Caco-2 (cell line): ENCODE data around the gene ALG14. TPM values are rescaled to one million over a fixed set of nuclear protein-coding genes. Genes with fewer than 3 reads are reported as not detected.

ENCODE experiments used
- BruUV-seq: library from RNA; stranded (reverse); fragments of 400-500 nt; replicated peaks from 2 replicates; lab custom pipeline; 2021; lab: Mats Ljungman, UMichigan
- CTCF ChIA-PET: fragments of 300-600 bp; sonication (Branson Sonifier 250); formaldehyde crosslinking; loops from one replicate; lab custom pipeline; 2022; ENCODE audit warnings: antibody characterized with exemption; lab: Charles Lee
- POLR2A ChIA-PET: fragments of 300-600 bp; sonication (Branson Sonifier 250); formaldehyde crosslinking; loops from one replicate; lab custom pipeline; 2022; ENCODE audit warnings: antibody characterized with exemption; lab: Charles Lee
- DNase-seq, 2 experiments: peaks; one replicate each; pipeline versions ENCODE4 v3.0.0 to v3.0.0-alpha.2; 2020 to 2022
- H3K27me3 ChIP-seq: replicated peaks from 2 replicates; pipeline ENCODE4 v1.6.0; 2011; ENCODE audit warnings: low read length; ENCODE audit not compliant: control insufficient read depth, insufficient read depth
- H3K36me3 ChIP-seq: 2 replicates; pipeline ENCODE4 v1.5.1; 2011; ENCODE audit warnings: low read length; ENCODE audit not compliant: control insufficient read depth, insufficient read depth
- H3K4me1 ChIP-seq: fragments of 250-450 bp; sonication (Bioruptor Pico); 2 replicates; pipeline ENCODE4 v1.5.1; 2020; ENCODE audit warnings: mild to moderate bottlenecking
- H3K4me3 ChIP-seq: 2 replicates; pipeline ENCODE4 v1.5.1; 2011; ENCODE audit warnings: low read depth, mild to moderate bottlenecking, control low read depth, low read length
- H3K9me3 ChIP-seq: fragments of 250-450 bp; sonication (Bioruptor Pico); 2 replicates; pipeline ENCODE4 v1.5.1; 2020; ENCODE audit warnings: mild to moderate bottlenecking, moderate library complexity
- H3K27ac Mint-ChIP-seq: one replicate; pipeline ENCODE4 v1.8.0; 2022; ENCODE audit warnings: mixed read lengths; ENCODE audit not compliant: unreplicated experiment
- H3K27me3 Mint-ChIP-seq: one replicate; pipeline ENCODE4 v1.8.0; 2022; ENCODE audit warnings: mixed read lengths; ENCODE audit not compliant: insufficient read depth, unreplicated experiment
- H3K36me3 Mint-ChIP-seq: one replicate; pipeline ENCODE4 v1.8.0; 2022; ENCODE audit warnings: mild to moderate bottlenecking, mixed read lengths; ENCODE audit not compliant: insufficient read depth, unreplicated experiment
- H3K4me1 Mint-ChIP-seq: one replicate; pipeline ENCODE4 v1.8.0; 2022; ENCODE audit warnings: low read depth, mixed read lengths; ENCODE audit not compliant: unreplicated experiment
- H3K4me3 Mint-ChIP-seq: one replicate; pipeline ENCODE4 v1.8.0; 2022; ENCODE audit warnings: mild to moderate bottlenecking, moderate library complexity, mixed read lengths; ENCODE audit not compliant: unreplicated experiment
- H3K9me3 Mint-ChIP-seq: one replicate; pipeline ENCODE4 v1.8.0; 2022; ENCODE audit warnings: mixed read lengths; ENCODE audit not compliant: unreplicated experiment
- intact Hi-C: fragments of 100-400 bp; cut with micrococcal nuclease; formaldehyde crosslinking; loops from one replicate; pipeline ENCODE4 v1.10.0; 2022; ENCODE audit not compliant: unreplicated experiment
- total RNA-seq: library from RNA; stranded (reverse); gene quantifications from 2 replicates; pipeline ENCODE4 v1.2.3, GENCODE V29; 2022
- TF ChIP-seq, protein P1 (sequence below), 2 experiments: fragments of 200-600 bp in 1 of 2; IDR thresholded peaks; 1 replicate in 1 of 2; 2 replicates in 1 of 2; pipeline versions ENCODE4 v1.5.1 to v1.8.0; 2011 to 2022; ENCODE audit warnings: antibody characterized with exemption in 1 of 2, control low read depth in 1 of 2, inconsistent platforms in 1 of 2, low read depth in 1 of 2, low read length in 1 of 2, mild to moderate bottlenecking in 1 of 2, moderate library complexity in 1 of 2; ENCODE audit not compliant: insufficient read depth in 1 of 2, severe bottlenecking in 1 of 2, unreplicated experiment in 1 of 2

Gene ALG14
- total RNA-seq, 1 experiment from 2014 or later: 4.5 TPM

GRCh38 chr1:95018602-95019369, 54.0 kb downstream of the ALG14 start:
- ChIA-PET CTCF (interaction anchor here (0.9 kb wide), 1 partner anchor 23 kb away, joined by 6 read pairs; no protein-coding TSS in a partner anchor), POLR2A (no interaction called here)
- Histone ChIP-seq H3K4me3 (no peak overlapping the region), H3K4me1 (peaks cover 18% of the 10 kb centered on the region), H3K36me3 (no peaks in the 10 kb centered on the region), H3K27me3 (no peaks in the 10 kb centered on the region), H3K9me3 (no peaks in the 10 kb centered on the region)
- Mint-ChIP-seq H3K9me3 (no peaks in the 10 kb centered on the region), H3K36me3 (peaks cover 7% of the 10 kb centered on the region), H3K27me3 (no peaks in the 10 kb centered on the region), H3K27ac (no peak overlapping the region), H3K4me1 (peaks cover 11% of the 10 kb centered on the region), H3K4me3 (no peak overlapping the region)
- no TSS peak for BruUV-seq
- no peak for DNase-seq
- TF ChIP-seq, protein P1, sequence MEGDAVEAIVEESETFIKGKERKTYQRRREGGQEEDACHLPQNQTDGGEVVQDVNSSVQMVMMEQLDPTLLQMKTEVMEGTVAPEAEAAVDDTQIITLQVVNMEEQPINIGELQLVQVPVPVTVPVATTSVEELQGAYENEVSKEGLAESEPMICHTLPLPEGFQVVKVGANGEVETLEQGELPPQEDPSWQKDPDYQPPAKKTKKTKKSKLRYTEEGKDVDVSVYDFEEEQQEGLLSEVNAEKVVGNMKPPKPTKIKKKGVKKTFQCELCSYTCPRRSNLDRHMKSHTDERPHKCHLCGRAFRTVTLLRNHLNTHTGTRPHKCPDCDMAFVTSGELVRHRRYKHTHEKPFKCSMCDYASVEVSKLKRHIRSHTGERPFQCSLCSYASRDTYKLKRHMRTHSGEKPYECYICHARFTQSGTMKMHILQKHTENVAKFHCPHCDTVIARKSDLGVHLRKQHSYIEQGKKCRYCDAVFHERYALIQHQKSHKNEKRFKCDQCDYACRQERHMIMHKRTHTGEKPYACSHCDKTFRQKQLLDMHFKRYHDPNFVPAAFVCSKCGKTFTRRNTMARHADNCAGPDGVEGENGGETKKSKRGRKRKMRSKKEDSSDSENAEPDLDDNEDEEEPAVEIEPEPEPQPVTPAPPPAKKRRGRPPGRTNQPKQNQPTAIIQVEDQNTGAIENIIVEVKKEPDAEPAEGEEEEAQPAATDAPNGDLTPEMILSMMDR (IDR thresholded peaks at IDR 0.05; ENCODE audit: insufficient read depth in 1 of 2, low read depth in 1 of 2, low read length in 1 of 2, severe bottlenecking in 1 of 2, unreplicated experiment in 1 of 2): no peak
- intact Hi-C loops: loop anchor here (2.0 kb wide), 3 partner anchors 22 to 92 kb away; partner anchors contain the start of gene CNN3

DNA sequence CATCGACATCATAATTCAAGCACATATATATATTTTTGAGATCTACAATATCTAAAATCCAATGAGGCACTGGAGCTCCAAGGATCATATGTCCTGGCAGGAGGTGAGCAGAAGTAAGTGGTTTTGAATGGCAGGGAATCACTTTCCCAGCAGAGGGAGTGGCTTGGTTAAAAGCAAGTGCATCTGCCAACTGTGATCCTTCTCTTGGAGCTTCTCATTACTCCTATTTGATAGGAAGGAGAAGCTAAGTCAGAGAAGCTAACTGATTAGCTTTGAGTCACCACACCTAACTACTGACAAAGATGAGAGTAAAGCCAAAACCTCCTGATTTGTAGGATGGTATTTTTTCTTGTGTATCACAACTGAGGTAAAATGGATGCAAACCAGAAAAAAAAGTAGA, 55.0 kb downstream of the ALG14 start:
- TF ChIP-seq, protein P1 (IDR thresholded peaks at IDR 0.05; ENCODE audit: insufficient read depth in 1 of 2, low read depth in 1 of 2, low read length in 1 of 2, severe bottlenecking in 1 of 2, unreplicated experiment in 1 of 2): no peak
- Mint-ChIP-seq H3K4me1 (peaks cover 11% of the 10 kb centered on the region), H3K27ac (peak overlapping the region; percentile 18), H3K36me3 (peaks cover 7% of the 10 kb centered on the region), H3K9me3 (no peaks in the 10 kb centered on the region), H3K4me3 (no peak overlapping the region), H3K27me3 (no peaks in the 10 kb centered on the region)
- DNase-seq: no peak
- H3K4me1 ChIP-seq: peaks cover 18% of the 10 kb centered on the region
- BruUV-seq: no TSS peak
- no peaks in the 10 kb centered on the region for H3K27me3 ChIP-seq
- no peaks in the 10 kb centered on the region for H3K36me3 ChIP-seq
- no peak overlapping the region for H3K4me3 ChIP-seq
- ChIA-PET POLR2A (no interaction called here), CTCF (no interaction called here)
- intact Hi-C loops: loop anchor here (2.0 kb wide), 3 partner anchors 23 to 91 kb away; partner anchors contain the start of gene CNN3
- no peaks in the 10 kb centered on the region for H3K9me3 ChIP-seq

DNA sequence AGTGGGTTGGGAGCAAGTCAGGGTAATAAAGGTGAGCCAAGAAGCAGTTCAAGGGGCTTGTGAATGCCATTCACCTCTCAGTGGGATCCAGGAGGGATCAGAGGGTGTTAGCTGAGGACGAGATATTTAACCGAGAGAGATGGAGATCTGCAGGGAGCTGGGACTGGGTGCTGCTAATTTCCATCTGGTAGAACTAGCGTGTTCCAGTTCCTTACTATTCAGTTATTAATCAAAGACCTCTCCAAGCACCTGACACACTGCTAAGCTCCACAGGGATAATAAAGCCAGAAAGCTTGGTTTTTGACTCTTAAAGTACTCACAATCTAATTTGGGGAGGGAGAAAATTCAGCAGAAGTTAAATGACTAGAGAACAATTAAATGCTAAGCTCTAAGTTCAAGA, 57.7 kb downstream of the ALG14 start:
- Mint-ChIP-seq H3K4me3 (no peak overlapping the region), H3K27ac (no peak overlapping the region), H3K9me3 (no peaks in the 10 kb centered on the region), H3K27me3 (no peaks in the 10 kb centered on the region), H3K4me1 (no peaks in the 10 kb centered on the region), H3K36me3 (no peaks in the 10 kb centered on the region)
- DNase-seq: no peak
- H3K27me3 ChIP-seq: no peaks in the 10 kb centered on the region
- peaks cover 18% of the 10 kb centered on the region for H3K4me1 ChIP-seq
- BruUV-seq: no TSS peak
- CTCF ChIA-PET: interaction anchor here (0.5 kb wide), 1 partner anchor 27 kb away, joined by 5 read pairs; no protein-coding TSS in a partner anchor
- intact Hi-C loops: no loop called here
- POLR2A ChIA-PET: interaction anchor here (0.5 kb wide), 1 partner anchor 16 kb away, joined by 7 read pairs; no protein-coding TSS in a partner anchor
- no peaks in the 10 kb centered on the region for H3K9me3 ChIP-seq
- H3K36me3 ChIP-seq: no peaks in the 10 kb centered on the region
- TF ChIP-seq, protein P1 (IDR thresholded peaks at IDR 0.05; ENCODE audit: insufficient read depth in 1 of 2, low read depth in 1 of 2, low read length in 1 of 2, severe bottlenecking in 1 of 2, unreplicated experiment in 1 of 2): no peak
- no peak overlapping the region for H3K4me3 ChIP-seq
